IMR-90 (cell line): ENCODE results near the gene WDR90. TPM values are rescaled to one million over a fixed set of nuclear protein-coding genes. Genes with fewer than 3 reads are reported as not detected.

Experiments
- ATAC-seq: fragments of 200-7000 bp; cut with Tn5 transposase; 2 replicates; pipeline ENCODE4 v1.9.1; 2020; ENCODE audit warnings: low read depth, mild to moderate bottlenecking, moderate library complexity
- BruUV-seq: library from RNA; stranded (reverse); fragments of 400-500 nt; replicated peaks from 2 replicates; lab custom pipeline; 2021; lab: Mats Ljungman, UMichigan
- CTCF ChIA-PET: fragments of 300-600 bp; formaldehyde crosslinking; extraction: SDS; loops from one replicate; lab custom pipeline; 2021; ENCODE audit warnings: antibody characterized with exemption; lab: Yijun Ruan, JAX
- POLR2A ChIA-PET: fragments of 300-600 bp; sonication (Branson Sonifier 250); formaldehyde crosslinking; loops from one replicate; lab custom pipeline; 2022; ENCODE audit warnings: antibody characterized with exemption; ENCODE audit not compliant: unreplicated experiment; lab: Charles Lee
- DNase-seq: peaks from one replicate; pipeline ENCODE4 v3.0.0; 2013
- H2AFZ ChIP-seq: replicated peaks from 2 replicates; pipeline ENCODE3; 2013; ENCODE audit warnings: low read length, mild to moderate bottlenecking; ENCODE audit not compliant: poor library complexity
- H2AK5ac ChIP-seq: 2 replicates; pipeline ENCODE4 v1.6.1; 2013; ENCODE audit warnings: low read depth, low read length, inconsistent platforms
- H2AK9ac ChIP-seq: replicated peaks from 2 replicates; pipeline ENCODE3; 2013; ENCODE audit warnings: mild to moderate bottlenecking, low read depth, low read length, moderate library complexity; ENCODE audit not compliant: poor library complexity
- H2BK120ac ChIP-seq: 2 replicates; pipeline ENCODE4 v1.6.1; 2013; ENCODE audit warnings: low read depth, low read length, inconsistent platforms
- H2BK15ac ChIP-seq: 3 replicates; pipeline ENCODE4 v1.6.1; 2013; ENCODE audit warnings: low read depth, low read length, inconsistent platforms
- H2BK20ac ChIP-seq: 2 replicates; pipeline ENCODE4 v1.6.1; 2013; ENCODE audit warnings: low read depth, mild to moderate bottlenecking, inconsistent platforms, low read length, moderate library complexity
- H2BK5ac ChIP-seq: 2 replicates; pipeline ENCODE4 v1.6.1; 2013; ENCODE audit warnings: mild to moderate bottlenecking, low read depth, low read length, inconsistent platforms; ENCODE audit not compliant: poor library complexity, severe bottlenecking
- H3K14ac ChIP-seq: replicated peaks from 2 replicates; pipeline ENCODE4 v1.6.1; 2013; ENCODE audit warnings: low read depth, low read length, inconsistent platforms
- H3K18ac ChIP-seq: 2 replicates; pipeline ENCODE4 v1.6.1; 2013; ENCODE audit warnings: low read depth, low read length, control low read depth
- H3K23ac ChIP-seq: 2 replicates; pipeline ENCODE4 v1.6.1; 2013; ENCODE audit warnings: low read depth, low read length, inconsistent platforms
- H3K27ac ChIP-seq: 2 replicates; pipeline ENCODE4 v1.5.1; 2013; ENCODE audit warnings: mild to moderate bottlenecking, control low read depth, low read length; ENCODE audit not compliant: insufficient read depth
- H3K27me3 ChIP-seq: 2 replicates; pipeline ENCODE4 v1.6.1; 2013; ENCODE audit warnings: low read length; ENCODE audit not compliant: control insufficient read depth, insufficient read depth
- H3K36me3 ChIP-seq: 2 replicates; pipeline ENCODE4 v1.6.1; 2013; ENCODE audit warnings: low read length, mixed read lengths; ENCODE audit not compliant: control insufficient read depth, insufficient read depth
- H3K4ac ChIP-seq: 2 replicates; pipeline ENCODE4 v1.6.1; 2013; ENCODE audit warnings: low read depth, low read length, inconsistent platforms
- H3K4me1 ChIP-seq: 2 replicates; pipeline ENCODE4 v1.6.1; 2013; ENCODE audit warnings: low read length, mixed read lengths; ENCODE audit not compliant: control insufficient read depth, insufficient read depth
- H3K4me2 ChIP-seq: 2 replicates; pipeline ENCODE4 v1.6.1; 2013; ENCODE audit warnings: low read depth, mild to moderate bottlenecking, control low read depth, low read length, moderate library complexity
- H3K4me3 ChIP-seq: 2 replicates; pipeline ENCODE4 v1.5.1; 2013; ENCODE audit warnings: low read depth, mild to moderate bottlenecking, control low read depth, low read length, moderate library complexity; ENCODE audit not compliant: insufficient read depth
- H3K56ac ChIP-seq: 2 replicates; pipeline ENCODE4 v1.6.1; 2013; ENCODE audit warnings: low read length, inconsistent platforms; ENCODE audit not compliant: insufficient read depth; ENCODE audit errors: extremely low read depth
- H3K79me1 ChIP-seq, 2 experiments: 2 replicates each; pipeline ENCODE4 v1.6.1; 2013; ENCODE audit warnings: low read length in 2 of 2, inconsistent platforms in 1 of 2, low read depth in 1 of 2
- H3K9ac ChIP-seq: 2 replicates; pipeline ENCODE4 v1.6.1; 2013; ENCODE audit warnings: low read depth, low read length, control low read depth
- H3K9me1 ChIP-seq: 2 replicates; pipeline ENCODE4 v1.6.1; 2013; ENCODE audit warnings: low read length, inconsistent platforms; ENCODE audit not compliant: insufficient read depth
- H3K9me3 ChIP-seq: 2 replicates; pipeline ENCODE4 v1.6.1; 2013; ENCODE audit warnings: low read length; ENCODE audit not compliant: control insufficient read depth, insufficient read depth
- H4K20me1 ChIP-seq: 2 replicates; pipeline ENCODE4 v1.6.1; 2013; ENCODE audit warnings: low read length, inconsistent platforms; ENCODE audit not compliant: insufficient read depth
- H4K5ac ChIP-seq: 2 replicates; pipeline ENCODE4 v1.6.1; 2013; ENCODE audit warnings: mild to moderate bottlenecking, low read depth, low read length, control low read depth
- H4K8ac ChIP-seq, 2 experiments: 2 replicates each; pipeline ENCODE4 v1.6.1; 2013; ENCODE audit warnings: low read depth in 2 of 2, low read length in 2 of 2, control low read depth in 1 of 2, inconsistent platforms in 1 of 2
- H4K91ac ChIP-seq: 2 replicates; pipeline ENCODE4 v1.6.1; 2013; ENCODE audit warnings: low read depth, low read length, inconsistent platforms; ENCODE audit not compliant: insufficient read depth
- CEBPB ChIP-seq: IDR thresholded peaks from 2 replicates; pipeline ENCODE4 v1.6.1; 2012; ENCODE audit warnings: low read depth, low read length, improper control_type of control experiment
- CHD1 ChIP-seq: IDR thresholded peaks from 2 replicates; pipeline ENCODE4 v1.6.1; 2012; ENCODE audit warnings: low read depth, low read length, improper control_type of control experiment
- FOS ChIP-seq: fragments of 150-350 bp; IDR thresholded peaks from 2 replicates; pipeline ENCODE4 v1.6.1; 2016; ENCODE audit warnings: low read depth, low read length
- MAFK ChIP-seq: IDR thresholded peaks from 2 replicates; pipeline ENCODE4 v1.6.1; 2012; ENCODE audit warnings: low read depth, low read length, improper control_type of control experiment
- MAZ ChIP-seq: IDR thresholded peaks from 2 replicates; pipeline ENCODE4 v1.6.1; 2012; ENCODE audit warnings: low read depth, mild to moderate bottlenecking, low read length, improper control_type of control experiment, moderate library complexity, borderline replicate concordance
- NFE2L2 ChIP-seq: fragments of 150-350 bp; IDR thresholded peaks from 2 replicates; pipeline ENCODE4 v1.6.1; 2016; ENCODE audit warnings: low read depth, mild to moderate bottlenecking, low read length
- POLR2A ChIP-seq: IDR thresholded peaks from 2 replicates; pipeline ENCODE4 v1.6.1; 2012; ENCODE audit warnings: mild to moderate bottlenecking, low read depth, low read length
- RAD21 ChIP-seq: IDR thresholded peaks from 2 replicates; pipeline ENCODE4 v1.6.1; 2012; ENCODE audit warnings: low read length, improper control_type of control experiment
- RCOR1 ChIP-seq: IDR thresholded peaks from 2 replicates; pipeline ENCODE4 v1.6.1; 2012; ENCODE audit warnings: mild to moderate bottlenecking, low read length, improper control_type of control experiment; ENCODE audit not compliant: insufficient replicate concordance
- RFX5 ChIP-seq: IDR thresholded peaks from 2 replicates; pipeline ENCODE4 v1.8.0; 2012; ENCODE audit warnings: low read depth, mild to moderate bottlenecking, low read length, moderate library complexity
- SMC3 ChIP-seq: fragments of 150-350 bp; IDR thresholded peaks from 2 replicates; pipeline ENCODE4 v1.6.1; 2016; ENCODE audit warnings: low read depth, mild to moderate bottlenecking, antibody characterized with exemption, low read length, moderate library complexity
- WGBS, 2 experiments: methylation state at CpG; one replicate each; pipeline versions ENCODE4 v1.1.5 to v1.1.7; 2013; ENCODE audit warnings: missing lambda C conversion rate in 2 of 2; ENCODE audit not compliant: insufficient read length in 1 of 2; ENCODE audit errors: extremely low coverage in 2 of 2; 5-methylcytosine and 5-hydroxymethylcytosine counted together
- dilution Hi-C: fragments of 300-500 bp; cut with HindIII; formaldehyde crosslinking; loops from one replicate; pipeline ENCODE4 v1.14.3; 2018; ENCODE audit warnings: low sequenced_read_pairs; ENCODE audit not compliant: unreplicated experiment
- in situ Hi-C: fragments of 300-500 bp; cut with MboI; formaldehyde crosslinking; loops from 3 replicates; pipeline ENCODE4 v1.14.3; 2019; ENCODE audit warnings: low sequenced_read_pairs, inconsistent platforms, mixed read lengths
- intact Hi-C: fragments of 100-400 bp; cut with micrococcal nuclease; formaldehyde crosslinking; loops from 2 replicates; pipeline ENCODE4 v1.10.0; 2022
- polyA plus RNA-seq, 3 experiments: library from polyadenylated mRNA; depleted of rRNA; stranded (reverse); fragments of >200 nt; gene quantifications; 2 replicates each; pipeline ENCODE4 v1.2.3, GENCODE V29; 2012; ENCODE audit warnings: low replicate concordance in 1 of 3
- total RNA-seq: library from RNA; depleted of rRNA; stranded (reverse); fragments of >200 nt; gene quantifications from 2 replicates; pipeline ENCODE4 v1.2.3, GENCODE V29; 2012
- TF ChIP-seq, protein P1 (sequence below): fragments of 150-350 bp; IDR thresholded peaks from 2 replicates; pipeline ENCODE4 v1.6.1; 2016; ENCODE audit warnings: low read depth, mild to moderate bottlenecking, low read length, moderate library complexity, borderline replicate concordance
- TF ChIP-seq, protein P2 (sequence below): conservative IDR thresholded peaks from 2 replicates; pipeline ENCODE4 v1.5.1; 2012; ENCODE audit warnings: mild to moderate bottlenecking, low read depth, low read length, improper control_type of control experiment
- TF ChIP-seq, protein P3 (sequence below): fragments of 150-350 bp; IDR thresholded peaks from 2 replicates; pipeline ENCODE4 v1.6.1; 2017; ENCODE audit warnings: mild to moderate bottlenecking, antibody characterized with exemption, low read length, low read depth

Gene WDR90
- total and polyA plus RNA-seq, 2 of the 4 experiments (the other 2 are of a cell fraction): 1.4 to 18.7 TPM

DNA sequence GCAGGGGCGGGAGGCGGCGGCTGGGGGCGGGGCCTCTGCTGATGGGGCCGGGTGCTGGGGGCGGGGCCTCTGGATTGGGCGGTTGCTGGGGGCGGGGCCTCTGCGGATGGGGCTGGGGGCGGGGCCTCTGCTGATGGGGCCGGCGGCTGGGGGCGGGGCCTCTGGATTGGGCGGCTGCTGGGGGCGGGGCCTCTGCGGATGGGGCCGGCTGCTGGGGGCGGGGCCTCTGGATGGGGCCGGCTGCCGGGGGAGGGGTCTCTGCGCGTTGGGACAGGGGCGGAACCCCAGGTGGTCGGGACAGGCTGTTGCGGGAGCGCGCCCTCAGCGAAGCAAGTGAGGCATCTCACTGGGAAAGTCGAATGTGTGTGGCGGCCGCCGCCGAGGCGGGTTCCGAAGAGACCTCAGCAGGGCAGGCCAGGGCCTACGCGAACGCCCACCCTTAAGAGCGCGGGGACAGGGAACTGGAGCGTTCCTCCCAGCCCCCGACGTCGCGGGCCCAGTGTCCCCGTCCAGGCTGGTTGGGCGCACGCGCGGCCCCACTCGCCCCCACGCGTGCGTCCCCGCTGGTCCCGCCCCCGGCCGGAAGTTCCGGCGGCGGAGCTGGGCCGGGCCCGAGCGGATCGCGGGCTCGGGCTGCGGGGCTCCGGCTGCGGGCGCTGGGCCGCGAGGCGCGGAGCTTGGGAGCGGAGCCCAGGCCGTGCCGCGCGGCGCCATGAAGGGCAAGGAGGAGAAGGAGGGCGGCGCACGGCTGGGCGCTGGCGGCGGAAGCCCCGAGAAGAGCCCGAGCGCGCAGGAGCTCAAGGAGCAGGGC lies 30.9 kb downstream of the WDR90 start, which contains the start of gene STUB1:
Gene STUB1, plus strand, starts transcription at position 597 of the 811 bp plus-strand sequence. Its CDS starts 116 bp downstream, at position 713.
- WGBS, 2 experiments: 0% methylated on average over 31 of the region's 91 CpGs; no CpG with 5 or more reads in 1 of the 2 experiments
- H3K4me3 ChIP-seq: peak within 1 kb of the TSS; percentile 96
- H2AK5ac ChIP-seq: peak within 1 kb of the TSS; percentile 80
- POLR2A ChIA-PET: no interaction called here
- H2BK20ac ChIP-seq: no peak within 1 kb of the TSS
- ATAC-seq: peak; percentile 74
- peak within 1 kb of the TSS; percentile 83 for H3K4ac ChIP-seq
- peaks cover 35% of the 10 kb centered on the region for H4K20me1 ChIP-seq
- H3K18ac ChIP-seq: peak within 1 kb of the TSS; percentile 73
- dilution Hi-C loops (no loop called here), in situ Hi-C loops (no loop called here), intact Hi-C loops (no loop called here)
- H3K27ac ChIP-seq: peak within 1 kb of the TSS; percentile 88
- peaks cover 26% of the 10 kb centered on the region for H3K4me1 ChIP-seq
- peaks cover 9 to 44% of the 10 kb centered on the region in 2 experiments; a peak in 3 of 4 replicates for H3K79me1 ChIP-seq
- no peaks in the 10 kb centered on the region for H3K9me3 ChIP-seq
- peak within 1 kb of the TSS; percentile 99 for H2AFZ ChIP-seq
- peak within 1 kb of the TSS; percentile 98 for H3K4me2 ChIP-seq
- H3K27me3 ChIP-seq: no peaks in the 10 kb centered on the region
- peak within 1 kb of the TSS; percentile 98 for H2AK9ac ChIP-seq
- H3K9ac ChIP-seq: peak within 1 kb of the TSS; percentile 80
- H3K56ac ChIP-seq: no peak within 1 kb of the TSS
- H2BK120ac ChIP-seq: peak within 1 kb of the TSS; percentile 35; the same call in 1 of the 2 replicates
- DNase-seq: peak; percentile 80
- H3K36me3 ChIP-seq: peaks cover 22% of the 10 kb centered on the region
- peak within 1 kb of the TSS; percentile 86 to 100 for H4K8ac ChIP-seq
- peak within 1 kb of the TSS; percentile 76 for H3K14ac ChIP-seq
- BruUV-seq: no TSS peak
- CTCF ChIA-PET: no interaction called here
- peak within 1 kb of the TSS; percentile 75 for H3K23ac ChIP-seq
- peaks cover 15% of the 10 kb centered on the region for H3K9me1 ChIP-seq
- no peak within 1 kb of the TSS; the same call in 2 of the 3 replicates for H2BK15ac ChIP-seq
- H4K5ac ChIP-seq: peak within 1 kb of the TSS; percentile 86
- peak within 1 kb of the TSS; percentile 74 for H4K91ac ChIP-seq
- H2BK5ac ChIP-seq: peak within 1 kb of the TSS; percentile 81
- no peak for TF ChIP-seq CHD1
- no peak for TF ChIP-seq RAD21
- TF ChIP-seq, protein P1, sequence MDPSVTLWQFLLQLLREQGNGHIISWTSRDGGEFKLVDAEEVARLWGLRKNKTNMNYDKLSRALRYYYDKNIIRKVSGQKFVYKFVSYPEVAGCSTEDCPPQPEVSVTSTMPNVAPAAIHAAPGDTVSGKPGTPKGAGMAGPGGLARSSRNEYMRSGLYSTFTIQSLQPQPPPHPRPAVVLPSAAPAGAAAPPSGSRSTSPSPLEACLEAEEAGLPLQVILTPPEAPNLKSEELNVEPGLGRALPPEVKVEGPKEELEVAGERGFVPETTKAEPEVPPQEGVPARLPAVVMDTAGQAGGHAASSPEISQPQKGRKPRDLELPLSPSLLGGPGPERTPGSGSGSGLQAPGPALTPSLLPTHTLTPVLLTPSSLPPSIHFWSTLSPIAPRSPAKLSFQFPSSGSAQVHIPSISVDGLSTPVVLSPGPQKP: no peak
- TF ChIP-seq POLR2A: peak; percentile 39
- TF ChIP-seq NFE2L2: no peak
- peak; percentile 85 for TF ChIP-seq MAZ
- TF ChIP-seq RCOR1: no peak
- TF ChIP-seq, protein P2, sequence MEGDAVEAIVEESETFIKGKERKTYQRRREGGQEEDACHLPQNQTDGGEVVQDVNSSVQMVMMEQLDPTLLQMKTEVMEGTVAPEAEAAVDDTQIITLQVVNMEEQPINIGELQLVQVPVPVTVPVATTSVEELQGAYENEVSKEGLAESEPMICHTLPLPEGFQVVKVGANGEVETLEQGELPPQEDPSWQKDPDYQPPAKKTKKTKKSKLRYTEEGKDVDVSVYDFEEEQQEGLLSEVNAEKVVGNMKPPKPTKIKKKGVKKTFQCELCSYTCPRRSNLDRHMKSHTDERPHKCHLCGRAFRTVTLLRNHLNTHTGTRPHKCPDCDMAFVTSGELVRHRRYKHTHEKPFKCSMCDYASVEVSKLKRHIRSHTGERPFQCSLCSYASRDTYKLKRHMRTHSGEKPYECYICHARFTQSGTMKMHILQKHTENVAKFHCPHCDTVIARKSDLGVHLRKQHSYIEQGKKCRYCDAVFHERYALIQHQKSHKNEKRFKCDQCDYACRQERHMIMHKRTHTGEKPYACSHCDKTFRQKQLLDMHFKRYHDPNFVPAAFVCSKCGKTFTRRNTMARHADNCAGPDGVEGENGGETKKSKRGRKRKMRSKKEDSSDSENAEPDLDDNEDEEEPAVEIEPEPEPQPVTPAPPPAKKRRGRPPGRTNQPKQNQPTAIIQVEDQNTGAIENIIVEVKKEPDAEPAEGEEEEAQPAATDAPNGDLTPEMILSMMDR: no peak
- TF ChIP-seq MAFK: no peak
- TF ChIP-seq SMC3: no peak
- TF ChIP-seq RFX5: no peak
- TF ChIP-seq FOS: no peak
- no peak for TF ChIP-seq CEBPB
- TF ChIP-seq, protein P3, sequence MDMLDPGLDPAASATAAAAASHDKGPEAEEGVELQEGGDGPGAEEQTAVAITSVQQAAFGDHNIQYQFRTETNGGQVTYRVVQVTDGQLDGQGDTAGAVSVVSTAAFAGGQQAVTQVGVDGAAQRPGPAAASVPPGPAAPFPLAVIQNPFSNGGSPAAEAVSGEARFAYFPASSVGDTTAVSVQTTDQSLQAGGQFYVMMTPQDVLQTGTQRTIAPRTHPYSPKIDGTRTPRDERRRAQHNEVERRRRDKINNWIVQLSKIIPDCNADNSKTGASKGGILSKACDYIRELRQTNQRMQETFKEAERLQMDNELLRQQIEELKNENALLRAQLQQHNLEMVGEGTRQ: no peak
